ENCODE data around the gene CCL17.

The CCL17 gene

GRCh38 chr16:57379579-57379978 lies 25.0 kb upstream of the CCL17 start:
- Histone ChIP-seq H3K4me1 (ENCODE audit: control insufficient read depth, insufficient read depth, low read length) (no peaks in the 10 kb centered on the region), H3K36me3 (ENCODE audit: control insufficient read depth, insufficient read depth, low read length) (no peaks in the 10 kb centered on the region), H3K9me3 (ENCODE audit: control insufficient read depth, insufficient read depth, low read length) (no peaks in the 10 kb centered on the region), H3K27me3 (ENCODE audit: control insufficient read depth, insufficient read depth, low read length) (no peaks in the 10 kb centered on the region), H3K4me3 (ENCODE audit: low read length) (no peak overlapping the region), H3K27ac (ENCODE audit: low read length) (no peak overlapping the region)
- DNase-seq (ENCODE audit: low read depth, low spot score): no peak
- WGBS (ENCODE audit: insufficient coverage, insufficient read length): no CpG with 5 or more reads among the region's 10 CpGs

GRCh38 chr16:57380671-57381462 lies 23.7 kb upstream of the CCL17 start:
- Histone ChIP-seq H3K4me1 (ENCODE audit: control insufficient read depth, insufficient read depth, low read length) (no peaks in the 10 kb centered on the region), H3K27me3 (ENCODE audit: control insufficient read depth, insufficient read depth, low read length) (no peaks in the 10 kb centered on the region), H3K4me3 (ENCODE audit: low read length) (no peak overlapping the region), H3K27ac (ENCODE audit: low read length) (no peak overlapping the region), H3K9me3 (ENCODE audit: control insufficient read depth, insufficient read depth, low read length) (no peaks in the 10 kb centered on the region), H3K36me3 (ENCODE audit: control insufficient read depth, insufficient read depth, low read length) (no peaks in the 10 kb centered on the region)
- DNase-seq (ENCODE audit: low read depth, low spot score): no peak
- WGBS (ENCODE audit: insufficient coverage, insufficient read length): no CpG with 5 or more reads among the region's 8 CpGs

- no peak overlapping the region for H3K27ac ChIP-seq (ENCODE audit: low read length)
- H3K9me3 ChIP-seq (ENCODE audit: control insufficient read depth, insufficient read depth, low read length): no peaks in the 10 kb centered on the region
- DNase-seq (ENCODE audit: low read depth, low spot score): no peak
- no peaks in the 10 kb centered on the region for H3K36me3 ChIP-seq (ENCODE audit: control insufficient read depth, insufficient read depth, low read length)
- WGBS (ENCODE audit: insufficient coverage, insufficient read length): no CpG with 5 or more reads among the region's 35 CpGs
- H3K4me1 ChIP-seq (ENCODE audit: control insufficient read depth, insufficient read depth, low read length): no peaks in the 10 kb centered on the region
- no peak overlapping the region for H3K4me3 ChIP-seq (ENCODE audit: low read length)
- no peaks in the 10 kb centered on the region for H3K27me3 ChIP-seq (ENCODE audit: control insufficient read depth, insufficient read depth, low read length)
Observed at GRCh38 chr16:57381791-57382534, 22.6 kb upstream of the CCL17 start.

GRCh38 chr16:57382535-57383275 lies 21.9 kb upstream of the CCL17 start:
- H3K27ac ChIP-seq (ENCODE audit: low read length): no peak overlapping the region
- H3K27me3 ChIP-seq (ENCODE audit: control insufficient read depth, insufficient read depth, low read length): no peaks in the 10 kb centered on the region
- WGBS (ENCODE audit: insufficient coverage, insufficient read length): no CpG with 5 or more reads among the region's 16 CpGs
- H3K9me3 ChIP-seq (ENCODE audit: control insufficient read depth, insufficient read depth, low read length): no peaks in the 10 kb centered on the region
- H3K36me3 ChIP-seq (ENCODE audit: control insufficient read depth, insufficient read depth, low read length): no peaks in the 10 kb centered on the region
- DNase-seq (ENCODE audit: low read depth, low spot score): no peak
- no peak overlapping the region for H3K4me3 ChIP-seq (ENCODE audit: low read length)
- H3K4me1 ChIP-seq (ENCODE audit: control insufficient read depth, insufficient read depth, low read length): no peaks in the 10 kb centered on the region

GRCh38 chr16:57383276-57384247 lies 21.0 kb upstream of the CCL17 start:
- no peaks in the 10 kb centered on the region for H3K36me3 ChIP-seq (ENCODE audit: control insufficient read depth, insufficient read depth, low read length)
- DNase-seq (ENCODE audit: low read depth, low spot score): no peak
- H3K4me3 ChIP-seq (ENCODE audit: low read length): no peak overlapping the region
- H3K4me1 ChIP-seq (ENCODE audit: control insufficient read depth, insufficient read depth, low read length): no peaks in the 10 kb centered on the region
- H3K27ac ChIP-seq (ENCODE audit: low read length): no peak overlapping the region
- no peaks in the 10 kb centered on the region for H3K27me3 ChIP-seq (ENCODE audit: control insufficient read depth, insufficient read depth, low read length)
- no peaks in the 10 kb centered on the region for H3K9me3 ChIP-seq (ENCODE audit: control insufficient read depth, insufficient read depth, low read length)
- no CpG with 5 or more reads among the region's 8 CpGs for WGBS (ENCODE audit: insufficient coverage, insufficient read length)

GRCh38 chr16:57384248-57385070 lies 20.1 kb upstream of the CCL17 start:
- Histone ChIP-seq H3K4me1 (ENCODE audit: control insufficient read depth, insufficient read depth, low read length) (no peaks in the 10 kb centered on the region), H3K9me3 (ENCODE audit: control insufficient read depth, insufficient read depth, low read length) (no peaks in the 10 kb centered on the region), H3K27me3 (ENCODE audit: control insufficient read depth, insufficient read depth, low read length) (no peaks in the 10 kb centered on the region), H3K36me3 (ENCODE audit: control insufficient read depth, insufficient read depth, low read length) (no peaks in the 10 kb centered on the region), H3K27ac (ENCODE audit: low read length) (no peak overlapping the region), H3K4me3 (ENCODE audit: low read length) (no peak overlapping the region)
- no CpG with 5 or more reads among the region's 11 CpGs for WGBS (ENCODE audit: insufficient coverage, insufficient read length)
- no peak for DNase-seq (ENCODE audit: low read depth, low spot score)

- Histone ChIP-seq H3K4me1 (ENCODE audit: control insufficient read depth, insufficient read depth, low read length) (no peaks in the 10 kb centered on the region), H3K4me3 (ENCODE audit: low read length) (no peak overlapping the region), H3K9me3 (ENCODE audit: control insufficient read depth, insufficient read depth, low read length) (no peaks in the 10 kb centered on the region), H3K27ac (ENCODE audit: low read length) (no peak overlapping the region), H3K27me3 (ENCODE audit: control insufficient read depth, insufficient read depth, low read length) (no peaks in the 10 kb centered on the region), H3K36me3 (ENCODE audit: control insufficient read depth, insufficient read depth, low read length) (no peaks in the 10 kb centered on the region)
- DNase-seq (ENCODE audit: low read depth, low spot score): no peak
- no CpG with 5 or more reads among the region's 5 CpGs for WGBS (ENCODE audit: insufficient coverage, insufficient read length)
Observed at GRCh38 chr16:57385083-57385482, 19.5 kb upstream of the CCL17 start.

GRCh38 chr16:57386381-57386951 lies 18.1 kb upstream of the CCL17 start:
- Histone ChIP-seq H3K9me3 (ENCODE audit: control insufficient read depth, insufficient read depth, low read length) (no peaks in the 10 kb centered on the region), H3K27me3 (ENCODE audit: control insufficient read depth, insufficient read depth, low read length) (no peaks in the 10 kb centered on the region), H3K4me1 (ENCODE audit: control insufficient read depth, insufficient read depth, low read length) (no peaks in the 10 kb centered on the region), H3K4me3 (ENCODE audit: low read length) (no peak overlapping the region), H3K36me3 (ENCODE audit: control insufficient read depth, insufficient read depth, low read length) (no peaks in the 10 kb centered on the region), H3K27ac (ENCODE audit: low read length) (no peak overlapping the region)
- no CpG with 5 or more reads among the region's 5 CpGs for WGBS (ENCODE audit: insufficient coverage, insufficient read length)
- no peak for DNase-seq (ENCODE audit: low read depth, low spot score)

All from iPS DF 6.9 (cell line).